HG03457 (cell line): ENCODE data around the gene KIF12.

ENCODE experiments used
- ATAC-seq: cut with Tn5 transposase; IDR thresholded peaks from one replicate; pipeline ENCODE4 v1.9.1; 2021; ENCODE audit warnings: moderate number of reproducible peaks; ENCODE audit not compliant: unreplicated experiment

The KIF12 gene

DNA sequence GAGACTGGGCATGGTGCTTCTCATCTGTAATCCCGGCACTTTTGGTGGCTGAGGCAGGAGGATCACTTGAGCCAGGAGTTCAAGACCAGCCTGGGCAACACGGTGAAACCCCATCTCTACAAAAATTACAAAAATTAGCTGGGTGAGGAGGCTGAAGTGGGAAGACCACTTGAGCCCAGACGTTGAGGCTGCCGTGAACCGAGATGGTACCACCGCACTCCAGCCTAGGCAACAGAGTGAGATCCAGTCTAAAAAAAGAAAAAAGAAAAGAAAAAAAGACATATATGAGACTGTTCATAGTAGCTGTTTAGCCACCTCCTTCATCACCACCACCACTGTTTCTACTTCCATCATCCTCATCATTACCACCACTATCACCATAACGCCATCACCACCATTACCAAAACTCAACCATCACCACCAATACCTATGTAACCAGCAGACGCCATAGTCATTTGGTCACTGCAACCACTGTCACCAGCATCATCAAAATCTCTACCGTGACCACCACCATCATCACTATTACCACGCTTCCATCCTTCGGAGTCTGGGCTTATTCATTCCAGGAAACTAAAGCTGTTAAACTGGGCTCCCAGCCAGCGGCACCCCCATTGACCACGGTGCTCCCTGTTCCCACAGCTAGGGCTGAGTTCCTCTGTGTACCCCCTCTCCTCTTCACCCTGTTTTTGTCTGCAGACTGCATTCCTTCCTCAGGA, 8.4 kb upstream of the KIF12 start:
- no peak for ATAC-seq

DNA sequence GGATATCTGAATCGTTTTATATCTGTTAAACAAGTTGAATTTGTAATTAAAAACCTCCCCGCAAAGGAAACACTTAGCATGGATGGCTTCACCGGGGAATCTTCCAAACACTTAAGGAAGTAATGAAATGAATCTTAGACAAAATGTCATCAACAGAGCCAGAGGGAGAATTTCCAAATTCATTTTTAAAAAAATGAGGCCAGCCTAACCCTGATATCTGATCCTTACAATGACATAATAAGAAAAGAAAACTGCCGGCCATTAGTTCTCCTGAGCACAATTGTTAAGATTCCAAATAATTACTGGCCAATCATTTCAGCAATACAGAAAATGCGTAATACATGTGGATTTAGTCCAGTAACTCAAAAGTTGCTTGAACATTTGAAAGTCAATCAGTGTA, 6.1 kb upstream of the KIF12 start:
- ATAC-seq, result no peak

DNA sequence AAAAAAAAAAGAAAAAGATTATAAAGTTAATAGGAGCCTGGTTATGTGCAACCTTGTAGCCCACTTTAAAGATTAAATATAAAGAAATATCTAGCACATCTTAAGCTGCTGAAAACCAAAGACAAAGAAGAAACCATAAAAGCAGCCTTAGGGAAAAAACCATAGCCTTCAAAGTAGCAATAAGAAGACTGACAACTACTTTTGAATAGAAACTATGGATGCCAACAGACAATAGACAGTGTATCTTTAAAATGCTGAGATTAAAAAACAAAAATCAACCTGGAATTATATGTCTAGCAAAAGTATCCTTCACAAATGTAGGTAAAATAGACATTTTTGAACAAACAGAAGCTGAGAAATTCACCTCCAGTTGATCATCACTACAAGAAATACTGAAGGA, 3.4 kb upstream of the KIF12 start:
- no peak for ATAC-seq

DNA sequence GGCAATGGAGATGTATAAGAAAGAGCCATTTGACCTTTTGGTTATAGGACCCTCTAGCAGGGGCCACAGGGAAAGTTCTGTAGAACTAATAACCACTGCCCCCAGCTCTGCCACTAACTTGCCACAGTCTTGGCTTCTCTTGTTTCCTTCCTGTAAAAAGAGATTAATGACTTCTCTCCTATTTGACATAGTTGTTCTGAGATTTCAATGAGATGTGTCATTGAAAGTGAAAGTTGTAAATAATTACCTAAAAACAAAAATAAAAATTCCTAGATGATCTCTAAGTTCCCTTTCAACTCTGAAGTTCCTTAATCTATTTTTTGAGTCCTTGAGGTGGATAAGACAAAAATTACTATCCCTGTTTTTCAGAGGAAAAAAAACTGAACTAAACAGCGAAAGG, 1.4 kb upstream of the KIF12 start:
- ATAC-seq, result no peak

DNA sequence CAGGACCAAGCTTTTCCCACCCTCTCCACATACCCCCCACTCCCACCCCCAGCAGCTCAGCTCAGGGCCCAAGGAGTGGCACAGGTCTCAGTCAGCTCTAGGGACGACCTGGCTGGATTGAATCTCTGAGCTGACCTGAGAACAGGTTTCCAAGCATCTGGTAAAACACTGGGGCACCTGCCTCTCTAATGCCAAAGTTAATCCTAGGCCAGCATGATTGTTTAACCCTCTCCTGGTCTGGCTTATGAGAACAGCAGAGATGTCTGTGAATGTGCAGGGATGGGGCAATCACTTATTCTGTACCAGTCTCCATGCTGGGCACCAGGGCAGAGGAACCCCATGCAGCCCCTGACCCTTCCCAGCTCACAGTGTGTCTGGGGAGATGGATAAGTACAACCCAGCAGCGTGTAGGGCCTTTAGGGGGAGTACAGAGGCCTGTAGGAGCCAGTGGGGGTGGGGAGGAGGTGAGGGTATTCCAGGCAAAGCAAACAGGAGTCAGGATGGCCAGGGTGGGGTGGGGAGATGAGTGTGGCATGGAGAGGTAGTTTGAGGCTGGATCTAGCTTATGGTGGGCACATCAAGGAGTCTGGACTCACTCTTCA, 678 bp upstream of the KIF12 start:
- no peak for ATAC-seq

DNA sequence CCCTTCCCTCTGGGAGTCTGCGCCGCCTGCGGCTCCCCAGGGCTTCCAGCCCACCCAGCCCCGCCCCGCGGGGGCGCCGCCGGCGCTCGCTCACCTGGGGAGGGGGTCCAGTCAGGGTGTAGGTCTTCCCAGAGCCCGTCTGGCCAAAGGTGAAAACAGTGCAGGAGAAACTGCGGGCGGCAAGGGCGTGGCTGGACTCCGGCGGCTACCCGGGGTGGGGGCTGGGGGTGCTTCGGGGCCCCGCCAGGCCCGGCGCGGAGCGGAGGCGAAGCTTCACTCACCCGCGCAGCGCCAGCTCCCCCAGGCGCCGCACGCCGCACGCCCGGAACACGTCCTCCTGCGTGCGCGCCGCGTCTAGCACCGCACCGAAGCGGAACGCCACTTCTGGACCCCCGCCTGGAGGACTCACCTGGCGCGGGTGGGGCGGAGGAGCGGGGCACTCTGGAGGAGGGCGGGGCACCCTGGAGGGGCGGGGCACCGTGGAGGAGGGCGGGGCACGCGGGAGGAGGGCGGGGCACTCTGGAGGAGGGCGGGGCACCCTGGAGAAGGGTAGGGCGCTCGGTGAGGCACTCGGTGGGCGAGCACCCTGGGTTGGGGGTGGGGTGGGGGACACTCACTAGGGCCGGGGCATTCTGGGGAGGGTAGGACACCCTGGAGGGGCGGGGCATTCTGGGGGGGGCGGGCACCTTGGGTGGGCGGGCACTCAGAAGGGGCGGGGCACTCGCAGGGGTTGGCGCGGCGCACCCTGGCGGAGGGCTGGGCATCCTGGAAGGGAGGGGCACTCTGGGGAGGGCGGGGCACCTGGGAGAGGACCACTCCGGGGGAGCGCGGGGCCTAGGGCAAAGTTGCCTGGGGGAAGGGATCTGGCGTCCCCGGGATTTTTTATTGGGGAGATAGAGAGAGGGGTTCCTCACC, 814 bp downstream of the KIF12 start:
- no peak for ATAC-seq

DNA sequence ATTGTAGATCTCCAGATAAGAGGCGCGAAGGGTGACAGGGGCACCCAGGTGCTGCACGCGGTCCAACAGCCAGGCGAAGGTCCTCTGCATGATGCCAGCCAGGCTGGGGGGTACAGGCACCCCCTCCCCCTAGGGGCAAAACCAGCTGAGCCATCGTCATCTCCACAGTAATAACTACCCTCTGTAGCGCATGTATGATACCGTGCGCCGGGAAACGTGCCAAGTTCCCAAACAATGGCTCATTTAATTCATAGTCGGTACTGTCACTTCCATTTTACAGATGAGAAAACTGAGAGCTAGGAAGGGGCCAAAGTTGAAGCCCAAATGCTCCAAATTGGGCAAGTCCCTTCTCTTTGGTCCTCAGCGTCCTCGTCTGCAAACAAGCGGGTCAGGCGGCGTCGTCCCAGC, 1.5 kb downstream of the KIF12 start:
- ATAC-seq, result no peak

DNA sequence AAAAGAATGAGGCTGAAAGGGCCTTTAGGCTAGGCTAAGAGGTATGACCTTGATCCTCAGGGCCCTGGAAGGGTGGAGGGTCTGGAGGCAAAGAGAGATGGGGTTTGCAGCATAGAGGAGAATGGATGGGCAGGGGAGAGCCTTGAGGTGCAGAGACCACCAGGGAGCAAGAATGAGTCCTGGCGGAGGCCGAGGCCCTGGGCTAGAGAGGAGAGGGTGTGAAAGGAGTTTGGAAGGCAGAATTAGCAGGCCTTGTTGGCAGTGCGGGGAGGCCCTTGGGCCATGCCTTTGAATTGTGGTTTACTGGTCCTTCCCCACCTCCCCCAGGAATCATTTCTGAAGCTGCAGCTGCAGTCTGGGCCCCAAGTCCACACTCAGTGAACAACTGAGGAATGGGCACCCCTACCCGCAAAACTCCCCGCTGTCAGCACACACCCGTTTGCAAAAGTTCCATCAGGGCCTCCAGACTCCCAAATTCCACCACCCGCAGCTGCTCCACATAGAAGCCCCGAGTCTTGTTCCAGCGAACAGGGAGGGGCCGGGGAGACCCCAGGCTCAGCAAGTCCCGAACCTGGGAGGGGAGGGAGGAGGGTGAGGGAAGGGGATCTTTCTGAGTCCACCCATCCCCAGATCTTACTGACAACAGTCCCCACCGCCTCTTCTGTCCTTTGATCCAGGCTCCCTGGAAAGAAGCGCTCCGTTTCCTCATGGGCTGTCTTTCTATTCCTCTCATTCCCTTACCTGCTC, 2.1 kb downstream of the KIF12 start:
- ATAC-seq, result no peak

DNA sequence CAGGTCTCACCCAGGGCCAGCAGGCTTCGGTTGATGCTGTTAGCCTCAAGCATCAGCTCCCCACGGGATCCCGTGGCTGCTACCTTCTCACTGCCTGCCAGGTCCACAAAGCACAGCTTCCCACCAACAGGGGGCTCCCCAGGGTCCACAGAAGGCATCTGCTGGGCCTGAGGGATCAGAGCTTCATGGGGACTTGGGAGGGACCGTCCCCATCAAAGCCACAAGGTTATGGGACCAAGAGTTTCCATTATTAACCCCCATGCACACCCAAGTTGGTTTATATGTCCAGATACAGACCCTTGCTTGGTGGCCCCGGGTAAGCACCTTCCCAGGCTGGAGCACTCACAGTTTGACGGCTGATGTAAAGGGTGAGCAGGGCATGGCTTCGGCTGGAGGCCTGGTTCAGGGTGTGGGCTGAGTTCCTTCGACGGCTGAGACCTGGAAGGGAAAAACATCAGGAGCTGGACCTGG, 3.0 kb downstream of the KIF12 start:
- no peak for ATAC-seq

DNA sequence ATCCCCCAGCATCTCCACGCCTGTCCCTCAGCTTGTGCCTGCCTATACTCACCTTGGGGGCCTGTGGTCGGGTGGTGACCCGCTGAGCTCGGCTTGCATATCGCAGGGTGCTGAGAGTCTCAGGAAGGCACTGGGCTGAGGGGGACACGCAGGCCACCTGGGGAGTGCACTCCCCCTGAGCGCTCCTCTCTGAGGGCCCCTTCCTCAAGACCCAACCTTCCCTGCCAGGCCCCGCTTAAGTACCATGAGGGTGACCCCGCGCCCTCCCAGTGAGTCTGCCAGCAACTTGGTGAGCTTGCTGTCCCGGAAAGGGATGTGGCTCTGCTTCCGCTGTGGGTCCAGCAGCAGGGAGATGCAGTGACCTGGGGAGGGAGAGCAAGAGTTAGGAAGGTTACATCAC, 4.1 kb downstream of the KIF12 start:
- no peak for ATAC-seq

DNA sequence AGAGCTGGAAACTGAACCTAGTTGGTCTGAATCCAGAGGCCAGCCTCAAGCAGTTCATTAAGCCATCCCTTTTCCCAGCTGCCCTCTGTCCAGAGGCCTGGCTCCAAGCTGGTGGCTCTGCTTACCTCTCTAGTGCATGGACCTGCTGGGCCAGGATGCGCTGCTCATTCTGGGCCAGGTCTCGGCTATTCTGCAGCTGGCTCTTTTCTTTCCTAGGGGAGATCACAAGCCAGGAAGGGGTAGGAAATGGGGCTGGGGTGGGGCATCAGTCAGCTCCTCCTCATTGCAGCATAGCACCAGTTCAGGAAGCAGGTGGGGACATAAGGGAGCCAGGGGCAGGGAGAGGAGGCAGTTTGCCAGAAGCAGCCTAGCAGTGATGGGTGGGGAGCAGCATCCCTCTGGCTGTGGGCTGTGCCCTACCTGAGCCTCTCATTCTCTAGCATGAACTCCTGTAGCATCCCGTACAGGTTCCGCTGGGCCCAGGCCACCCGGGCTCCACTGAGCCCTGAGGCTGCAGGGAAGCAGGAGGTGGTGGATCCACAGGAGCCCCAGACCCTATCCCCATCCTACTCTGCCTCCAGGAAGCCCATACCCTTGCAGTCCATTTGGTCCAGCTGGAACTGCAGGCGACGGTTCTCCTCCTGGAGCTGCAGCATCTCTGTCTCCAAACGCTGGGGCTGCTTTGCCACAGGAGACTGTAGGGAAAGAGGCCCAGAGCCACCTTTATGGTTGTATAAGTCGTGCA, 5.2 kb downstream of the KIF12 start:
- no peak for ATAC-seq

DNA sequence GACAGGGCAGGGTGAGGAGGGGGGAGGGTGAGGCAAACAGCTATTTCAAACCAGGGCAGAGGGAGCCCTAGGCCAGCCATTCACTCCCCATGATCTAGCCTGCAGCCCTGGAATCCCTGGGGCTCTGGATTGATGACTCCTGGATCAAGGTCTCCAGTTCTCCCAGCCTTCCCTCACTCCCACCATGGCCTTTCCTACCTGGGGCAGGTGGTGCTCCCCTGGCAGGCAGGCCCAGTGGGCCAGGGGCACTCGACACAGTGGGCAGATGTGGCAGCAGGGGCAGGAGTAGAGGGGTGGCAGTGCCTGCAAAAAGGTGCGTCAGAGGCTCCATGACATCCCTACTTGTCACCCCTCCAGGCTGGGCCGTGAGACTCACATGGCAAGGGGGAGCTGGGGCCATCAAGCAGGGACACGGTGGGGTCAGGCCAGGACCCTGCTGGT, 6.0 kb downstream of the KIF12 start:
- no peak for ATAC-seq

DNA sequence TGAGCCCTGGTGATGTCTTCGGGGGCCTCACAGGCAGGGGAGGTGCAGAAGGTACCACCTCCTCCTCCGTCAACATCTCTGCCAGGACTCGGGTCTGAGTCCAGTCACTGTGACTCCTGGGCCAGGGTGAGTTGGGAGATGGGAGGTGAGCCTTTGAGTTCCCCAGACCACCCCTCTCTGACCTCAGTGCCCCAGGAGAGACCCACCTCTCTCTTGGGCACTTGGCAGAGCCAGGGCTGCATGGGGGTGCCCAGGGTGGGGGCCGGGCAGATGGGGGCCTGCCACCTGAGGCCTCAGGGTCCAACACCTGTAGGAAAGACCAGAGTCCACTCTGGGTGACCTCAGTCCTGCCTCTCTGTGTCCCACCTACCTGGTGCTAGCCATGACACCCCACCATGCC, 6.8 kb downstream of the KIF12 start:
- no peak for ATAC-seq

DNA sequence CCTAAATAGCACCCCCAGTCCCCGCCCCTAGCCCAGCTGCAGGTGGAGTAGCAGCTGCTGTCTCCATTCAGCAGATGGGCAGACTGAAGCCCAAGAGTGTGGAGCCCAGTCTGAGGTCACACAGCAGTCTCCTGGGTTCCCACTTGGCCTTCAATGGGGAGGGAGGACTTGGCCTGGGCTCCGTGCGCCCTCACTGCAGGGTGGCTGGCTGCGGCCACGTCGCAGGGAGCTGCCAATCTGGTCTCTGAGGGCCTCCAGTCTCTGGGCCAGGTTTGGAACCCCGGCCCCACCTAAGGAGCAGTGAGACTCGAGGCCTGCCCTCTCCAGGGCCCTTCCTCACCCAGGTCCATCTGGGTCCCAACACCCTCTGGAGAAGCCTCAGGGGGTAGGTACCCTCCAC, 7.4 kb downstream of the KIF12 start:
- ATAC-seq, result no peak

DNA sequence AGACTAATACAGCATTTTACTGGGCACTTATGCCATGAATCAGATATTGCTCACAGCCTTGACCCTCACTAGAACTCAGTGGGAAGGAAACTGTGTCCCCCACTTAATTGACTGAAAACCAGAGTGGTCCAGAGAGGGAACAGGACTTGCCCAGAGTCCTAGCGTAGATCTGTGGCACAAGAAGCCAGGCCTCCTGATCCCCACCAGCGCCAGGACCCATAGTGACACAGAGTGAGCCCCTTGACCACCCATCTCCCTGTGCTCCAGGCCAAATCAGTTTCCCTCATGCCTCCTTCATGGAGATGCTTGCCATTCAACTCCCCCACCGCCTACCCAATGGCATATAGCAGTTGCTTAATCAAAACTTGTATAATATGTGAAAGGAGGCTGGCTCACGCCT, 8.3 kb downstream of the KIF12 start:
- ATAC-seq, result no peak

DNA sequence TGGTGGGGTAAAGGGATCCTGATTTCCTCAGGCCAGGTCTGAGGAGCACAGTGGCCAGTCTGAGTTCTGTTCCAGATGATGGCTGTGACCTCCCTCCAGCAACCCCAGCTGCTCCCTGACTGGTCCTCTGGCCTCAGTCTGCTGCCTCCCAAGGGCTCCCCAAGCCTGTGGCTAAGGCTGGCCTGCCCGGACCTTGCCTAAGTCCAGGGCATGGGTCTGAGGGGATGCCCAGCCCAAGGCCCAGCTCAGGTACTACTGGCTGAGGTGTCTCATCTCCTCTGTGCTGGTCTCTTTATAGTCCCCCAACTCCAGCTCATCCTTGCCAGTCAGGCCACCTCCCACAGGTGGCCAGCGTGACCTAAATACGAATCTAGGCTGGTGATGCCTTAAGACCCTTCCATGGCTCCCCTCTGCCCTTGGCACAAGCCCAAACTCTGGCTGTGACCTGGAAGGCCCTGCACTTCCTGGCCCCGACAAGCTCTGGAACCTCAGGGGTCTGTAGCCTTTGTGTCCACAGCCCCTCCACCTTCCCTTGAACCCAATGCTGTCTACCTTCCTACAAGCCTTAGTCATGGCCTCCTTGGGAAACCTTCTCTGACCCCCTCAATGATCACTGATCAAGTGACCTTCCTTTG, 9.8 kb downstream of the KIF12 start:
- no peak for ATAC-seq

DNA sequence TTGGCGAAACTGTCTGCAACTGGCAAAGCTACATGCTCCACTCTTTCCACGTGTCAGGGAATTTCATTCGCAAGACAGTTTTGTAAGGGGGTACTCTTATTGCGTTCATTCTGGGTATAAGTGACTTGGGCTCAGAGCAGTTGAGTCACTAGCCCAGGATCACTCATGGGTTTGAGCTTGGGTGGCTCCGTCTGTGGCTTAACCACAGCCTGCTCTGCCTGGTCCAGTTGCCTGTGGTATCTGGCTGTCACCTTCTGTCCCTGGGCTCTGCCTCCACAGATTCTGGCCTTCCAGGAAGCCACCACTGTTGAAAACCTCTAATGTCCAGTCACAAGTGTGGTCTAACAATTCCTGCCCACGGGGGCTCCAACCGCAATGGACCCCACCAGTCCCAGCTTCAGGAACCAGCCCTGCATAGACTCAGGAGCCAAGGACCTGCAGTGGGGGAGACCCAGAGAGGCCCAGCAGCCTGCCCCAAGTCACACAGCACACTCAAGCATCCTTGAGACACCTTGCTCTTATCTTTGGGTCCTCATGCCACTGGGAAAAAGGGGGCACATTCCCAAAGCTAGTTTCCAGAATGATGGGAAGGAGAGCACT, 10.4 kb downstream of the KIF12 start:
- ATAC-seq, result no peak

DNA sequence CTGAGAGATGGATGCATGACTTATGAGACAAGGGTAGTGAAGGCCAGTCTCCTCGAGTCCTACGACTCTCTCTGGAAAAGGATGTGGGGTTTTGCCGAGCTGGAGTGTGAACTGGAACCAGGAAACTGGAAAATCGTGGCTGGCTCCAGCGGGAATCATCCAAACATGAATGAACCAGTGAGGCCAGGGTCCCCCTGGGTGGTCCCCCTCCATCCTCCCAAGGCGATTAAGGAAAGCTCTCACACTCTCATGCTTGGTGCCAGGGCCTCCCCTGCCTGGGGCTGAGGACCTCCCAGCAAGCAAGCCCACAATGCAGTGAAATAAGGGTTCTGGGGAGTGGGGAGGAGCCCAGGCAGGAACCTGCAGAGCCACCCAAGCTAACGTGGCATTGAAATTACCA, 11.4 kb downstream of the KIF12 start:
- no peak for ATAC-seq

DNA sequence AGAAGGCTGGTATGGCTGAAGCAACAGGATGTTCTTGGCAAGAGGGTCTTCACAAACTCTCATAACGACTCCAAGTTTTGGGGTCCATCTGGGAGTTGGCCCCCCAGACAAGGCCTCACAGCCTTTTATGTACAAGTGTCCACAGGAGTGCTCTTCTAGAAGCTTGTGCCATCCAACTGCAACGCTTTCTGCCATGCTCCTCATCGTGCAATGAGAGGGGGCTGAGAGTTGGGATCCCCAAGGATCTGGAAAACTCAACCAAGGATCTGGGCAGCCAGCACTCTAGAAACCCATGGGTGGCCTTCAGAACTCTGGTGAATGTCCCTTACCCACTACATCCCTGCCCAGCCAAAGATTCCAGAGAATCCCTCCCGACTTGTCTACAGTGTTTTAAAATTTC, 12.5 kb downstream of the KIF12 start:
- ATAC-seq, result no peak

DNA sequence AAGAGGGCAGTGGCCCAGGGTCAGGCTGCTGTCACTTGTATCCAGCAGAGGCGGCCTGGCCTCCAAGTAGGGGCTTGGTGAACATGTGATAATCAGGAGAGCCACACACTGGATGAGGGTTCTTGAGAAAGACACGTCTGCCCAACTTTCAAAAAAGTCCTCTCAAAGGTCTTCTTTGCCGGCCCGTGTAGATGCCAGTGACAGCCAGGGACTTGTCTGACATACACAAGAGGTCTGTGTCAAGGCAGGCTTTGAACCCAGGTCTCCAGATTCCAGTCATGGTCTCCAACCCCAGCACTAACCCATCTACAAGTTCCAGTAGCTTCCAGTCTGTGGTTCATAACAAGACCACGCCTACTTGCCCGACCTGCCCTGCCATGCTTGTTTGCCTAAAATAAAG, 13.1 kb downstream of the KIF12 start:
- ATAC-seq, result no peak
